Activated gamma-delta T cell (primary cell): ENCODE results near the gene ESRP2.

Experiments used
- DNase-seq: peaks from one replicate; lab custom pipeline; 2025; lab: John Stamatoyannopoulos, UW
- total RNA-seq, 2 donors: gene quantifications; one replicate each; lab custom pipeline; 2026; lab: John Stamatoyannopoulos, UW

The ESRP2 gene
- 0.17 to 0.26 reads per million in 2 donors for total RNA-seq

DNA sequence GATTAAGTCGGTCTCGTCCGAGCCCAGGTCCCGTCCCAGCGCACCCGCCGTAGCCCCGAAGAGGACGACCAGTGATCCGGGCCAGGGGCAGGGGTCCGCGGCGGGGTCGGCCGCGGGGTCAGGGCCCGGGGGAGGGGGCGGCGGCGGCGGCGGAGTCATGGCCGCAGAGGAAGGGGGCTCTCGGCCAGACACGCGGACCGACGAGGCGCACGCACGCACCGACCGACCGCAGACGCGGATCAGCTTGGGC, at the start of gene ESRP2:
Gene ESRP2 (minus strand): TSS at position 241 of the 250 bp plus-strand sequence. CDS start 82 bp downstream, at position 159.
- no peak for DNase-seq

GRCh38 chr16:68285683-68286082, 49.8 kb upstream of the ESRP2 start:
- no peak for DNase-seq

DNA sequence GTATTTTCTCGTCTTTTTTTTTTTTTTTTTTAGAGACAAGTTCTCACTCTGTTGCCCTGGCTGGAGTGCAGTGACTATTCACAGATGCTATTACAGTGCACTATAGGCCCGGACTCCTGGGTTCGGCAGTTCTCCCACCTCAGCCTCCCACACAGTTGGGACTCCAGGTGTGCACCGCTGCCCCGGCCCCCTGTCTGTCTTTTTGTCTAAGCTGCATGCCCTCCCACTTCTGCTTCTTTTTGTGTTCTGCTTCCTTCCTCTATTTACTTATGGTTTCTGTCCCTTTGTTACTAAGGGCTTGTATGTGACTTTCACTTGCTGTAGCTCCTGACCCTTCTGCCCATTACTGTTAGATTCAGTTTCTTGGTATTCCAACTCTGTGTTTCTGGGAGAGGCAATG, 48.9 kb upstream of the ESRP2 start:
- no peak for DNase-seq

- no peak for DNase-seq
Measured at GRCh38 chr16:68283801-68284598, 48.1 kb upstream of the ESRP2 start.

DNA sequence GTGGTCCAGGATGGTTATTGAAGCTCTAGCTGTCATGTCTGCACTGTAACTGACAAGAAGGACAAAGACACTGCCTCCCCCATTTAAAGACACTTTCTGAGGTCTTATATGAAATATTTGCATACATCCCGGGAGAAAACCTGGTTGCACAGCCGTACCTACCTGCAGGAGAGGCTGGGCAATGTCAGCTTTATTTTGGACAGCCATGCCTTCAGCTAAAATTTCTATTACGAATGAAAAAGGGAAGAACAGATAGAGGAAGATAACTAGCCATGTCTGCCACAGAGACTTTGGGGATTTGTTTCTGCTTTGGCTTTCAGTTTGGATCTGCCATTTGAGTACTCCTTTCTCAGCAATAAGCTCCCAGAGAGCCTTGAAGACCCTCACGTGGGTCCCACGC, 47.4 kb upstream of the ESRP2 start:
- no peak for DNase-seq

DNA sequence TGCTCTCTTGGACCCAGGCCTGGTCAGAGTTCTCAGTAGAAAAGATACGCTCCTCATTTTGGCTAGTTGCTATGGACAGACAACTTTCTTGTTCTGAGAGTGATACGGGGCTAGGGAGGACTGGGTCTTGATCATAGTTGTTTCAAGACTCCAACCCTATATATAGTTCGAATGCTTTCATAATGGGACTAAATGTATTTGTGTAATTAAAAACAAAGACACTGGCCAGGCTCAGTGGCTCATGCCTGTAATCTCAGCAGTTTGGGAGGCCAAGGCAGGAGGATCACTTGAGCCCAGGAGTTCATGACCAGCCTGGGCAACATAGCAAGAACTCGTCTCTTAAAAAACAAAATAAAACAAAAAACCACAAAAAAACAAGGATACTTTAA, 46.1 kb upstream of the ESRP2 start:
- no peak for DNase-seq

DNA sequence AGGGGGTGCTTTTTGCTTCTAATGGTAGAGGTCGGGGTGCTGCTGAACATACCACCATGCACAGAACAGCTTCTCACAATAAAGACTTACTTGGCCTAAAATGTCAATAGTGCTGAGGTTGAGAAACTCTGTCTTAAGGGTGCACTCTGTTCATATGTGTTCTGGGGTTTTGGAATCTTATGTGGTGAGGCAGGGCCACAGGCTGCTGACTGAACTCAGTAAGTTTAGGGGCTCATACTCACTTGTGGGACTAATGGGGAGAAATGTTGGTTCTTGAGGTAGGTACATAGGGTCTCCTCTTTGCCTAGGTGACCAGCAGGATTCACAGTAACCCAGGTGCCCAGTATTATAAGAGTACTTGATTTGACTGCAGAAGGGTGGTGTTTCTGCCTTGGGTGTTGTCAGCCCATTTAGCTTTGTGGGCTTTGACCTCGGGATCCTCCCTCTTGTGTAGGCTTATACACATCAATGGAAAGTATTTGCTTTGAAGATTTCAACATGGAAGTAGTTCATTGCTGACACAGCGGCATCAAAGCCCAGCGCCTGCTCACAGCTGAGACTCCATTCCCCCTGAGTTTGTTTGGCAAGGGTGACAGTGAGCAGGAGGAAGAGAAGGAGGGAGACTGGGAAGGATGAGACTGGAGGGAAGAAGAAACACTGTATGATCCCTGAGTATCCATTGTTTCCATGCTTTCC, 45.6 kb upstream of the ESRP2 start:
- no peak for DNase-seq

GRCh38 chr16:68279726-68280558, 44.0 kb upstream of the ESRP2 start:
- no peak for DNase-seq

- DNase-seq, result no peak
Measured at GRCh38 chr16:68276223-68276622, 40.3 kb upstream of the ESRP2 start.

GRCh38 chr16:68275611-68276191, 39.8 kb upstream of the ESRP2 start:
- DNase-seq, result no peak

GRCh38 chr16:68274441-68274840, 38.5 kb upstream of the ESRP2 start:
- no peak for DNase-seq

GRCh38 chr16:68273896-68274295, 38.0 kb upstream of the ESRP2 start:
- DNase-seq, result no peak

GRCh38 chr16:68273459-68273858, 37.5 kb upstream of the ESRP2 start:
- no peak for DNase-seq

- no peak for DNase-seq
Measured at GRCh38 chr16:68272507-68273209, 36.7 kb upstream of the ESRP2 start.

- DNase-seq, result no peak
Measured at GRCh38 chr16:68270353-68270752, 34.4 kb upstream of the ESRP2 start.

GRCh38 chr16:68269793-68270192, 33.9 kb upstream of the ESRP2 start:
- DNase-seq, result no peak

GRCh38 chr16:68267612-68268405, 31.9 kb upstream of the ESRP2 start:
- no peak for DNase-seq

GRCh38 chr16:68265078-68265920, 29.4 kb upstream of the ESRP2 start:
- no peak for DNase-seq

- peak; percentile 81 for DNase-seq
Measured at GRCh38 chr16:68264128-68265077, 28.5 kb upstream of the ESRP2 start, which contains the start of gene SLC7A6. TSS of gene SLC7A6 (plus strand) at chr16:68264526. CDS start at chr16:68274727, 10,201 bp downstream.
